Ishikawa (cell line): ENCODE data around the gene HBE1.

ENCODE experiments used
- CEBPB ChIP-seq: IDR thresholded peaks from 2 replicates; pipeline ENCODE4 v1.6.1; 2012
- CREB1 ChIP-seq: IDR thresholded peaks from 2 replicates; pipeline ENCODE4 v1.6.1; 2012; ENCODE audit warnings: low read depth
- EGR1 ChIP-seq: IDR thresholded peaks from 2 replicates; pipeline ENCODE4 v1.6.1; 2012
- EP300 ChIP-seq: IDR thresholded peaks from 2 replicates; pipeline ENCODE4 v1.6.1; 2012; ENCODE audit warnings: borderline replicate concordance
- FOXM1 ChIP-seq: IDR thresholded peaks from 2 replicates; pipeline ENCODE4 v1.6.1; 2012; ENCODE audit warnings: low read depth, borderline replicate concordance
- NFIC ChIP-seq: IDR thresholded peaks from 2 replicates; pipeline ENCODE4 v1.6.1; 2012
- RAD21 ChIP-seq: IDR thresholded peaks from 2 replicates; pipeline ENCODE4 v1.6.1; 2012; ENCODE audit warnings: low read depth
- TAF1 ChIP-seq: IDR thresholded peaks from 2 replicates; pipeline ENCODE4 v1.6.1; 2012; ENCODE audit warnings: low read depth, mild to moderate bottlenecking
- TCF12 ChIP-seq: IDR thresholded peaks from 2 replicates; pipeline ENCODE4 v1.6.1; 2012; ENCODE audit warnings: low read depth
- TEAD4 ChIP-seq: IDR thresholded peaks from 2 replicates; pipeline ENCODE4 v1.6.1; 2012
- YY1 ChIP-seq: IDR thresholded peaks from 2 replicates; pipeline ENCODE4 v1.6.1; 2012; ENCODE audit warnings: low read depth
- ZBTB7A ChIP-seq: IDR thresholded peaks from 2 replicates; pipeline ENCODE4 v1.6.1; 2012; ENCODE audit warnings: low read depth
- TF ChIP-seq, protein P1 (sequence below): IDR thresholded peaks from 2 replicates; pipeline ENCODE4 v1.6.1; 2012
- TF ChIP-seq, protein P2 (sequence below): IDR thresholded peaks from 2 replicates; pipeline ENCODE4 v1.6.1; 2012; ENCODE audit warnings: low read depth, mild to moderate bottlenecking
- TF ChIP-seq, protein P3 (sequence below): IDR thresholded peaks from 2 replicates; pipeline ENCODE4 v1.6.1; 2012

Gene HBE1

DNA sequence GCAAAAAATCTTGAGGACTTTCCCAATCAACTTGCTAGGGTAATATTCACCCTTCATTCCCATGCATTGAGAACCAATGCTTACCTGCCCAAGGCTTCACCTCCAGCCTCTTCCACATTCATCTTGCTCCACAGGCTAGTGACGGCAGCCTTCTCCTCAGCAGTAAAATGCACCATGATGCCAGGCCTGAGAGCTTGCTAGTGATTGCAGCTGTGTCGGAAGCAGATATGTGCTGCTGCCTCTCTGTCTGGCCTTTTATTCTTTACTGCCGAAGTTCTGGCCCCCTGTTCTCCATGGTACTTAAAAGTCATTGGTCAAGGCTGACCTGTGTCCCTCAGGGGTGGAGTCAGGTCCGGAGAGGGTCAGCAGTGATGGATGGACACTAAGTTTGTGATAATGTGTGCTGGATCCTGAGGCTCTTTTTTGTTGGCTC, at the start of gene HBE1:
HBE1 (minus strand) TSS at position 231 of the 433 bp plus-strand sequence; CDS start at position 176, 55 bp downstream.
- TF ChIP-seq, protein P1, sequence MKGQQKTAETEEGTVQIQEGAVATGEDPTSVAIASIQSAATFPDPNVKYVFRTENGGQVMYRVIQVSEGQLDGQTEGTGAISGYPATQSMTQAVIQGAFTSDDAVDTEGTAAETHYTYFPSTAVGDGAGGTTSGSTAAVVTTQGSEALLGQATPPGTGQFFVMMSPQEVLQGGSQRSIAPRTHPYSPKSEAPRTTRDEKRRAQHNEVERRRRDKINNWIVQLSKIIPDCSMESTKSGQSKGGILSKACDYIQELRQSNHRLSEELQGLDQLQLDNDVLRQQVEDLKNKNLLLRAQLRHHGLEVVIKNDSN, result no peak
- no peak for TF ChIP-seq TCF12
- TF ChIP-seq TEAD4, result no peak
- no peak for TF ChIP-seq NFIC
- TF ChIP-seq CEBPB, result no peak
- TF ChIP-seq ZBTB7A, result no peak
- no peak for TF ChIP-seq TAF1
- TF ChIP-seq, protein P2, sequence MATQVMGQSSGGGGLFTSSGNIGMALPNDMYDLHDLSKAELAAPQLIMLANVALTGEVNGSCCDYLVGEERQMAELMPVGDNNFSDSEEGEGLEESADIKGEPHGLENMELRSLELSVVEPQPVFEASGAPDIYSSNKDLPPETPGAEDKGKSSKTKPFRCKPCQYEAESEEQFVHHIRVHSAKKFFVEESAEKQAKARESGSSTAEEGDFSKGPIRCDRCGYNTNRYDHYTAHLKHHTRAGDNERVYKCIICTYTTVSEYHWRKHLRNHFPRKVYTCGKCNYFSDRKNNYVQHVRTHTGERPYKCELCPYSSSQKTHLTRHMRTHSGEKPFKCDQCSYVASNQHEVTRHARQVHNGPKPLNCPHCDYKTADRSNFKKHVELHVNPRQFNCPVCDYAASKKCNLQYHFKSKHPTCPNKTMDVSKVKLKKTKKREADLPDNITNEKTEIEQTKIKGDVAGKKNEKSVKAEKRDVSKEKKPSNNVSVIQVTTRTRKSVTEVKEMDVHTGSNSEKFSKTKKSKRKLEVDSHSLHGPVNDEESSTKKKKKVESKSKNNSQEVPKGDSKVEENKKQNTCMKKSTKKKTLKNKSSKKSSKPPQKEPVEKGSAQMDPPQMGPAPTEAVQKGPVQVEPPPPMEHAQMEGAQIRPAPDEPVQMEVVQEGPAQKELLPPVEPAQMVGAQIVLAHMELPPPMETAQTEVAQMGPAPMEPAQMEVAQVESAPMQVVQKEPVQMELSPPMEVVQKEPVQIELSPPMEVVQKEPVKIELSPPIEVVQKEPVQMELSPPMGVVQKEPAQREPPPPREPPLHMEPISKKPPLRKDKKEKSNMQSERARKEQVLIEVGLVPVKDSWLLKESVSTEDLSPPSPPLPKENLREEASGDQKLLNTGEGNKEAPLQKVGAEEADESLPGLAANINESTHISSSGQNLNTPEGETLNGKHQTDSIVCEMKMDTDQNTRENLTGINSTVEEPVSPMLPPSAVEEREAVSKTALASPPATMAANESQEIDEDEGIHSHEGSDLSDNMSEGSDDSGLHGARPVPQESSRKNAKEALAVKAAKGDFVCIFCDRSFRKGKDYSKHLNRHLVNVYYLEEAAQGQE, result no peak
- no peak for TF ChIP-seq RAD21
- no peak for TF ChIP-seq EP300
- TF ChIP-seq, protein P3, sequence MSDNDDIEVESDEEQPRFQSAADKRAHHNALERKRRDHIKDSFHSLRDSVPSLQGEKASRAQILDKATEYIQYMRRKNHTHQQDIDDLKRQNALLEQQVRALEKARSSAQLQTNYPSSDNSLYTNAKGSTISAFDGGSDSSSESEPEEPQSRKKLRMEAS, result no peak
- no peak for TF ChIP-seq YY1
- TF ChIP-seq CREB1, result no peak

DNA sequence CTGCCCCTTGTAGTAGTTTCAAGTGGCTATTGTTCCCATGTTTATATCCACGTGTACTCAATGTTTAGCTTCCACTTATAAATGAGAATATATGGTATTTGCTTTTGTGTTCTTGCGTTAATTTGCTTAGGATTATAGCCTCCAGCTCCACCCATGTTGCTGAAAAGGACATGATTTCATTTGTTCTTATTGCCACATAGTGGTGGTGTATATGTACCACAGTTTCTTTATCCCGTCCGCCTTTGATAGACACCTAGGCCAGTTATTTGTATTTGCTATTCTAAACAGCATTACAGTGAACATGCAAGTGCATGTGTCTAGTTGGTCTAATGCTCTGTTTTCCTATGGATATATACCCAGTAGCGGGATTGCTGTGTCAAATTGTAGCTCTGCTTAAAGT, 47.5 kb upstream of the HBE1 start:
- TF ChIP-seq, protein P2, result no peak
- TF ChIP-seq TEAD4 (no peak), CREB1 (no peak), FOXM1 (no peak), NFIC (no peak), TCF12 (no peak), RAD21 (0 out of 2 replicates have a peak, but pooled peaks have one; percentile 5)

DNA sequence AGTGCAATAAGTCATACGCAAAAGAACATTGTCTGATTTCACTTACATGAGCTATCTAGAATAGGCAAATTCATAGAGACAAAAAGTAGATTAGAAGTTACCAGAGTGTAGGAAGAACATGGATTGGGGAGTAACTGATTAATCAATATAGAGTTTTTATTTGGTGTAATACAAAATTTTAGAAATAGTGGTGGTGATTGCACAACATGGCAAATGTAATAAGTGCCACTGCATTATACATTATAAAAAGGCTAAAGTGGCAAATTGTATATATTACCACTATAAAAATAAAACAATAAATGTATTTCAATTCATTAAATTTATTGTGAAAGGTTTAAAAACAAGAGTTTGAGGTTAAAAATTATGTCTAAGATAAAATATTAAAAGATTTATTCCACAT, 40.7 kb upstream of the HBE1 start:
- TF ChIP-seq TEAD4 (no peak), NFIC (no peak), FOXM1 (no peak), EP300 (no peak), YY1 (no peak), RAD21 (no peak), TCF12 (no peak), TAF1 (no peak), CREB1 (no peak), EGR1 (no peak), CEBPB (no peak), ZBTB7A (no peak)
- TF ChIP-seq, protein P3, result no peak
- TF ChIP-seq, protein P1, result no peak
- TF ChIP-seq, protein P2, result no peak

DNA sequence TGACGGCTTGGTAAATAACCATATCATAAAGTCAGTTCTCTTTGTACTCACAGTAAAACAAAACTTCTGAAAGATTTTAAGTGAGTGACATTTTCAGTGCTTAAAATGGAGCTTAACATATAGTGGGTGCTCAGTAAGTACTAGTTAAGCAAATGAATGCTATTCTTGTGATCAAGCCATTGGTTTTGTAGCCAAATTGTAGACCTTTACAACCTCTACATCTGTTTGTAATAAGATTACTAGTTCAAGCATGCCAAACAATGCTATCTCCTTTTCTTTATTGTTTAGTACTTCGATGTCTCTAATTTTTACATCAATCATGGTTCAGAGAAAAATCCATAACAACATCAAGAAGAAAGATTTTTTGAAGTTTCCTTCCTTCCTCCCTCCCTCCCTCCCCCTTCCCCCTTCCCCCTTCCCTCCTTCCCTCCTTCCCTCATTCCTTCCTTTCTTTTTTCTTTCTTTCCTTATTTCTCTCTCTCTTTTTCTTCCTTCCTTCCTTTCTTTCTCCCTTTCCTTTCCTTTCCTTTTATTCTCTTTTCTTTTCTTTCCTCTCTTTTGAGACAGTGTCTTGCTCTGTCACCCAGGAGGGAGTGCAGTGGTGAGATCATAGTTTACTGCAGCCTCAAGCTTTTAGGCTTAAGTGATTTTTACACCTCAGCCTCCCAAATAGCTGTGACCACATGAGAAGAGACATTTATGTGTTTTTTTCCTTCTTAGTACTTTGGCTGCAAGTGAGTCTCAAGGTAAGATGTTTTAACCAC, 37.7 kb upstream of the HBE1 start:
- TF ChIP-seq, protein P1, result no peak
- TF ChIP-seq, protein P2, result no peak
- TF ChIP-seq TEAD4, result no peak
- no peak for TF ChIP-seq RAD21
